SU-DHL-6 (cell line): ENCODE results near the gene CHRNA10.

Source experiments
- H2AFZ ChIP-seq: fragments of 200-600 bp; sonication (generic); 2 replicates; pipeline ENCODE4 v1.6.1; 2014; ENCODE audit warnings: low read depth, mild to moderate bottlenecking, moderate library complexity, mixed read lengths, antibody characterized with exemption, low read length; ENCODE audit not compliant: severe bottlenecking
- H3F3A ChIP-seq: fragments of 200-600 bp; shearing (Covaris generic); 2 replicates; pipeline ENCODE4 v1.6.0; 2016; ENCODE audit warnings: antibody characterized with exemption, mild to moderate bottlenecking; ENCODE audit not compliant: insufficient read depth
- H3K27ac ChIP-seq: fragments of 200-600 bp; sonication (generic); 2 replicates; pipeline ENCODE4 v1.5.1; 2016; ENCODE audit warnings: low read depth, mild to moderate bottlenecking, low read length, moderate library complexity, mixed read lengths
- H3K27me3 ChIP-seq: fragments of 200-600 bp; sonication (generic), shearing (Covaris generic); 2 replicates; pipeline ENCODE4 v1.6.0; 2014; ENCODE audit warnings: mild to moderate bottlenecking, low read length
- H3K36me3 ChIP-seq: fragments of 200-600 bp; sonication (generic); 2 replicates; pipeline ENCODE4 v1.6.1; 2014; ENCODE audit warnings: mild to moderate bottlenecking, low read length, mixed read lengths
- H3K4me2 ChIP-seq: fragments of 300-600, 200-600 bp; shearing (Covaris generic), sonication (generic); 2 replicates; pipeline ENCODE4 v1.6.0; 2014; ENCODE audit warnings: low read length, low read depth, mild to moderate bottlenecking; ENCODE audit not compliant: poor library complexity, severe bottlenecking
- H3K4me3 ChIP-seq: fragments of 200-600 bp; sonication (generic); 2 replicates; pipeline ENCODE4 v1.5.1; 2014; ENCODE audit warnings: antibody characterized with exemption, low read length, mild to moderate bottlenecking, mixed read lengths; ENCODE audit not compliant: insufficient read depth, poor library complexity, severe bottlenecking
- H3K79me2 ChIP-seq: fragments of 200-600 bp; sonication (generic); 2 replicates; pipeline ENCODE4 v1.6.1; 2014; ENCODE audit warnings: mild to moderate bottlenecking, low read length, moderate library complexity; ENCODE audit not compliant: insufficient read depth
- H3K9ac ChIP-seq: fragments of 200-600 bp; sonication (generic); 2 replicates; pipeline ENCODE4 v1.7.0; 2014; ENCODE audit warnings: mild to moderate bottlenecking, low read length
- H3K9me2 ChIP-seq: fragments of 200-600 bp; sonication (generic); replicated peaks from 2 replicates; pipeline ENCODE4 v1.6.1; 2014; ENCODE audit warnings: low read length; ENCODE audit not compliant: insufficient read depth
- H3K9me3 ChIP-seq: fragments of 200-600 bp; sonication (generic); 2 replicates; pipeline ENCODE4 v1.6.1; 2014; ENCODE audit warnings: low read length, mixed read lengths; ENCODE audit not compliant: insufficient read depth
- H4K20me1 ChIP-seq: fragments of 200-600 bp; sonication (generic); 2 replicates; pipeline ENCODE4 v1.6.1; 2014; ENCODE audit warnings: low read depth, mild to moderate bottlenecking, antibody characterized with exemption, low read length, moderate library complexity, mixed read lengths
- EZH2phosphoT487 ChIP-seq: fragments of 200-600 bp; sonication (generic), shearing (Covaris generic); conservative IDR thresholded peaks from 2 replicates; pipeline ENCODE4 v1.6.1; 2018; ENCODE audit warnings: mild to moderate bottlenecking, antibody characterized with exemption, low read length, moderate library complexity, mixed read lengths
- TF ChIP-seq, protein P1 (sequence below): fragments of 200-600 bp; sonication (generic); IDR thresholded peaks from one replicate; pipeline ENCODE4 v1.5.1; 2017; ENCODE audit warnings: antibody characterized with exemption, mild to moderate bottlenecking, low read length, moderate library complexity; ENCODE audit not compliant: insufficient read depth, poor library complexity, severe bottlenecking

Gene CHRNA10

DNA sequence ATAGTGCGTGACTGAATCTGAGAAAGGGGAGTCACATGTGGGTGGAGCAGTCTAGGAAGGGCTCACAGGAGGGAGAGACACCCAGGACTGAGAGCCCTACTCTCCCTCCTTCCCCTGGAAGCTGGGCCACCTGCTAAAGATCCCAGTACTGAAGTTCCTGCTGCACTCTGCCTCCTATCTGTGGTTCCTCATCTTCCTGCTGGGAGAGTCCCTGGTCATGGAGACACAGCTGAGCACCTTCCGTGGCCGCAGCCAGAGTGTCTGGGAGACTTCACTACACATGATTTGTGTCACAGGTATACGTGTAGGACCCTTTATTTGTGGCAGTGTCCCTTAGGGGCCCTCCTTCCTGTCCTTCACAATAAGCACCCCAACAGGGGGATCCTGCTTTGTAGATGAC lies 48.7 kb downstream of the CHRNA10 start:
- no peak for TF ChIP-seq EZH2phosphoT487
- TF ChIP-seq, protein P1, sequence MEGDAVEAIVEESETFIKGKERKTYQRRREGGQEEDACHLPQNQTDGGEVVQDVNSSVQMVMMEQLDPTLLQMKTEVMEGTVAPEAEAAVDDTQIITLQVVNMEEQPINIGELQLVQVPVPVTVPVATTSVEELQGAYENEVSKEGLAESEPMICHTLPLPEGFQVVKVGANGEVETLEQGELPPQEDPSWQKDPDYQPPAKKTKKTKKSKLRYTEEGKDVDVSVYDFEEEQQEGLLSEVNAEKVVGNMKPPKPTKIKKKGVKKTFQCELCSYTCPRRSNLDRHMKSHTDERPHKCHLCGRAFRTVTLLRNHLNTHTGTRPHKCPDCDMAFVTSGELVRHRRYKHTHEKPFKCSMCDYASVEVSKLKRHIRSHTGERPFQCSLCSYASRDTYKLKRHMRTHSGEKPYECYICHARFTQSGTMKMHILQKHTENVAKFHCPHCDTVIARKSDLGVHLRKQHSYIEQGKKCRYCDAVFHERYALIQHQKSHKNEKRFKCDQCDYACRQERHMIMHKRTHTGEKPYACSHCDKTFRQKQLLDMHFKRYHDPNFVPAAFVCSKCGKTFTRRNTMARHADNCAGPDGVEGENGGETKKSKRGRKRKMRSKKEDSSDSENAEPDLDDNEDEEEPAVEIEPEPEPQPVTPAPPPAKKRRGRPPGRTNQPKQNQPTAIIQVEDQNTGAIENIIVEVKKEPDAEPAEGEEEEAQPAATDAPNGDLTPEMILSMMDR, result no peak
- Histone ChIP-seq H4K20me1 (no peaks in the 10 kb centered on the region), H3K27me3 (no peaks in the 10 kb centered on the region), H3K9me3 (no peaks in the 10 kb centered on the region), H3K9ac (no peak overlapping the region), H2AFZ (no peak overlapping the region), H3K36me3 (no peaks in the 10 kb centered on the region), H3K79me2 (no peaks in the 10 kb centered on the region), H3F3A (no peaks in the 10 kb centered on the region), H3K4me3 (no peak overlapping the region), H3K9me2 (no peaks in the 10 kb centered on the region), H3K4me2 (no peak overlapping the region), H3K27ac (no peak overlapping the region)

- Histone ChIP-seq H3K4me3 (no peak overlapping the region), H3K9me3 (no peaks in the 10 kb centered on the region), H3K79me2 (no peaks in the 10 kb centered on the region), H3K27me3 (no peaks in the 10 kb centered on the region), H3K9me2 (no peaks in the 10 kb centered on the region), H3K9ac (no peak overlapping the region), H3F3A (no peaks in the 10 kb centered on the region), H3K36me3 (no peaks in the 10 kb centered on the region), H3K4me2 (no peak overlapping the region), H4K20me1 (no peaks in the 10 kb centered on the region), H2AFZ (no peak overlapping the region), H3K27ac (no peak overlapping the region)
- no peak for TF ChIP-seq EZH2phosphoT487
- TF ChIP-seq, protein P1, result no peak
Measured at GRCh38 chr11:3617990-3618389, 53.2 kb downstream of the CHRNA10 start.

DNA sequence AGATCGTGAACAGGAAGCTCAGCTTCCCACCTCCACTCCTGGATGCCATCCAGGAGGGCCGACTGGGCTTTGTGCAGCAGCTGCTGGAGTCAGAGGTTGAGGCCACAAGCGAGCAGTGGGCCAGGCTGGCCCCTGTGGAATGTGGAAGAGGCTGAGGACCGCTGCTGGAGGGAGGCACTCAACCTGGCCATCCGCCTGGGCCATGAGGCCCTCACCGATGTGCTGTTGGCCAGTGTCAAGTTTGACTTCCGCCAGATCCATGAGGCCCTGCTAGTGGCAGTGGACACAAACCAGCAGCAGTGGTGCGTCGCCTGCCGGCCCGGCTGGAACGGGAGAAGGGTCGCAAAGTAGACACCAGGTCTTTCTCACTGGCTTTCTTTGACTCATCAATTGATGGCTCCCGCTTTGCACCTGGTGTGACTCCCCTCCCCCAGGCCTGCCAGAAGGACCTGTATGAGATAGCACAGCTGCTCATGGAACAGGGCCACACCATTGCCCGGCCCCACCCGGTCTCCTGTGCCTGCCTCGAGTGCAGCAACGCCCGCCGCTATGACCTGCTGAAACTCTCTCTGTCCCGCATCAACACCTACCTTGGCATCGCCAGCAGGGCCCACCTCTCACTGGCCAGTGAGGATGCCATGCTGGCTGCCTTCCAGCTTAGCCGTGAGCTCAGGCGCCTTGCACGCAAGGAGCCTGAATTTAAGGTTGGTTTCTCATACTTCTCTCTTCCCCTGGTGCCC lies 54.3 kb downstream of the CHRNA10 start:
- H3F3A ChIP-seq, result no peaks in the 10 kb centered on the region
- H3K4me3 ChIP-seq, result no peak overlapping the region
- H3K27ac ChIP-seq, result no peak overlapping the region
- H3K9ac ChIP-seq, result no peak overlapping the region
- H4K20me1 ChIP-seq, result no peaks in the 10 kb centered on the region
- no peaks in the 10 kb centered on the region for H3K36me3 ChIP-seq
- no peak overlapping the region for H2AFZ ChIP-seq
- TF ChIP-seq EZH2phosphoT487, result no peak
- TF ChIP-seq, protein P1, result no peak
- no peaks in the 10 kb centered on the region for H3K27me3 ChIP-seq
- no peaks in the 10 kb centered on the region for H3K9me2 ChIP-seq
- H3K79me2 ChIP-seq, result no peaks in the 10 kb centered on the region
- no peak overlapping the region for H3K4me2 ChIP-seq
- H3K9me3 ChIP-seq, result no peaks in the 10 kb centered on the region
